Measurements from ENCODE around the gene HSF4.

The HSF4 gene

GRCh38 chr16:67162506-67163163 lies 1.9 kb upstream of the HSF4 start:
- Histone ChIP-seq H3K27me3 (replicated peaks; ENCODE audit: control insufficient read depth, insufficient read depth, low read length) (peaks cover 5% of the 10 kb centered on the region), H3K4me3 (ENCODE audit: low read length) (no peak overlapping the region), H3K36me3 (ENCODE audit: control insufficient read depth, insufficient read depth, low read length, severe bottlenecking) (no peaks in the 10 kb centered on the region), H3K9me3 (ENCODE audit: control insufficient read depth, low read length) (no peaks in the 10 kb centered on the region), H3K4me1 (ENCODE audit: control insufficient read depth, insufficient read depth, low read length) (peaks cover 24% of the 10 kb centered on the region), H3K9ac (ENCODE audit: low read length) (no peak overlapping the region)
- DNase-seq (ENCODE audit: low read depth), result peak; percentile 35

GRCh38 chr16:67163164-67163998 lies 1.2 kb upstream of the HSF4 start:
- H3K27me3 ChIP-seq (replicated peaks; ENCODE audit: control insufficient read depth, insufficient read depth, low read length), result peaks cover 5% of the 10 kb centered on the region
- peak; percentile 54 for DNase-seq (ENCODE audit: low read depth)
- H3K9ac ChIP-seq (ENCODE audit: low read length), result no peak overlapping the region
- peak overlapping the region; percentile 33 for H3K4me3 ChIP-seq (ENCODE audit: low read length)
- peaks cover 24% of the 10 kb centered on the region for H3K4me1 ChIP-seq (ENCODE audit: control insufficient read depth, insufficient read depth, low read length)
- no peaks in the 10 kb centered on the region for H3K36me3 ChIP-seq (ENCODE audit: control insufficient read depth, insufficient read depth, low read length, severe bottlenecking)
- no peaks in the 10 kb centered on the region for H3K9me3 ChIP-seq (ENCODE audit: control insufficient read depth, low read length)

GRCh38 chr16:67163999-67164558 lies 466 bp upstream of the HSF4 start:
- no peak overlapping the region for H3K9ac ChIP-seq (ENCODE audit: low read length)
- peaks cover 5% of the 10 kb centered on the region for H3K27me3 ChIP-seq (replicated peaks; ENCODE audit: control insufficient read depth, insufficient read depth, low read length)

GRCh38 chr16:67165121-67166078 lies 855 bp downstream of the HSF4 start:
- peaks cover 5% of the 10 kb centered on the region for H3K27me3 ChIP-seq (replicated peaks; ENCODE audit: control insufficient read depth, insufficient read depth, low read length)
- no peaks in the 10 kb centered on the region for H3K9me3 ChIP-seq (ENCODE audit: control insufficient read depth, low read length)
- peak overlapping the region; percentile 37 for H3K4me3 ChIP-seq (ENCODE audit: low read length)
- no peaks in the 10 kb centered on the region for H3K36me3 ChIP-seq (ENCODE audit: control insufficient read depth, insufficient read depth, low read length, severe bottlenecking)
- H3K4me1 ChIP-seq (ENCODE audit: control insufficient read depth, insufficient read depth, low read length), result peaks cover 30% of the 10 kb centered on the region
- peak overlapping the region; percentile 73 for H3K9ac ChIP-seq (ENCODE audit: low read length)
- no peak for DNase-seq (ENCODE audit: low read depth)

More at GRCh38 chr16:67163999-67164558, 466 bp upstream of the HSF4 start:
- Histone ChIP-seq H3K4me1 (ENCODE audit: control insufficient read depth, insufficient read depth, low read length) (peaks cover 19% of the 10 kb centered on the region), H3K9me3 (ENCODE audit: control insufficient read depth, low read length) (no peaks in the 10 kb centered on the region), H3K4me3 (ENCODE audit: low read length) (peak overlapping the region; percentile 33), H3K36me3 (ENCODE audit: control insufficient read depth, insufficient read depth, low read length, severe bottlenecking) (no peaks in the 10 kb centered on the region)
- peak; percentile 29 for DNase-seq (ENCODE audit: low read depth)

GRCh38 chr16:67166110-67166547 lies 1.6 kb downstream of the HSF4 start:
- Histone ChIP-seq H3K27me3 (replicated peaks; ENCODE audit: control insufficient read depth, insufficient read depth, low read length) (peaks cover 5% of the 10 kb centered on the region), H3K4me3 (ENCODE audit: low read length) (no peak overlapping the region), H3K9me3 (ENCODE audit: control insufficient read depth, low read length) (no peaks in the 10 kb centered on the region), H3K4me1 (ENCODE audit: control insufficient read depth, insufficient read depth, low read length) (peaks cover 35% of the 10 kb centered on the region), H3K9ac (ENCODE audit: low read length) (no peak overlapping the region), H3K36me3 (ENCODE audit: control insufficient read depth, insufficient read depth, low read length, severe bottlenecking) (no peaks in the 10 kb centered on the region)
- DNase-seq (ENCODE audit: low read depth), result no peak

- no peaks in the 10 kb centered on the region for H3K9me3 ChIP-seq (ENCODE audit: control insufficient read depth, low read length)
- H3K27me3 ChIP-seq (replicated peaks; ENCODE audit: control insufficient read depth, insufficient read depth, low read length), result peaks cover 5% of the 10 kb centered on the region
- H3K36me3 ChIP-seq (ENCODE audit: control insufficient read depth, insufficient read depth, low read length, severe bottlenecking), result no peaks in the 10 kb centered on the region
- peaks cover 32% of the 10 kb centered on the region for H3K4me1 ChIP-seq (ENCODE audit: control insufficient read depth, insufficient read depth, low read length)
- no peak for DNase-seq (ENCODE audit: low read depth)
- no peak overlapping the region for H3K4me3 ChIP-seq (ENCODE audit: low read length)
- no peak overlapping the region for H3K9ac ChIP-seq (ENCODE audit: low read length)
Measured at GRCh38 chr16:67166598-67167168, 2.1 kb downstream of the HSF4 start.

- DNase-seq (ENCODE audit: low read depth), result no peak
- peaks cover 31% of the 10 kb centered on the region for H3K4me1 ChIP-seq (ENCODE audit: control insufficient read depth, insufficient read depth, low read length)
- no peaks in the 10 kb centered on the region for H3K9me3 ChIP-seq (ENCODE audit: control insufficient read depth, low read length)
- H3K36me3 ChIP-seq (ENCODE audit: control insufficient read depth, insufficient read depth, low read length, severe bottlenecking), result no peaks in the 10 kb centered on the region
- peaks cover 5% of the 10 kb centered on the region for H3K27me3 ChIP-seq (replicated peaks; ENCODE audit: control insufficient read depth, insufficient read depth, low read length)
- no peak overlapping the region for H3K4me3 ChIP-seq (ENCODE audit: low read length)
- H3K9ac ChIP-seq (ENCODE audit: low read length), result no peak overlapping the region
Measured at GRCh38 chr16:67167588-67167987, 3.0 kb downstream of the HSF4 start.

- Histone ChIP-seq H3K4me1 (ENCODE audit: control insufficient read depth, insufficient read depth, low read length) (peaks cover 37% of the 10 kb centered on the region), H3K36me3 (ENCODE audit: control insufficient read depth, insufficient read depth, low read length, severe bottlenecking) (no peaks in the 10 kb centered on the region), H3K9ac (ENCODE audit: low read length) (peak overlapping the region; percentile 90), H3K9me3 (ENCODE audit: control insufficient read depth, low read length) (no peaks in the 10 kb centered on the region), H3K4me3 (ENCODE audit: low read length) (peak overlapping the region; percentile 81), H3K27me3 (replicated peaks; ENCODE audit: control insufficient read depth, insufficient read depth, low read length) (peaks cover 5% of the 10 kb centered on the region)
- no peak for DNase-seq (ENCODE audit: low read depth)
Measured at GRCh38 chr16:67169011-67169451, 4.5 kb downstream of the HSF4 start.

GRCh38 chr16:67169642-67170167 lies 5.2 kb downstream of the HSF4 start:
- peak overlapping the region; percentile 90 for H3K9ac ChIP-seq (ENCODE audit: low read length)
- H3K4me1 ChIP-seq (ENCODE audit: control insufficient read depth, insufficient read depth, low read length), result peaks cover 39% of the 10 kb centered on the region
- no peaks in the 10 kb centered on the region for H3K36me3 ChIP-seq (ENCODE audit: control insufficient read depth, insufficient read depth, low read length, severe bottlenecking)
- DNase-seq (ENCODE audit: low read depth), result peak; percentile 53
- peak overlapping the region; percentile 81 for H3K4me3 ChIP-seq (ENCODE audit: low read length)
- H3K27me3 ChIP-seq (replicated peaks; ENCODE audit: control insufficient read depth, insufficient read depth, low read length), result peaks cover 5% of the 10 kb centered on the region
- H3K9me3 ChIP-seq (ENCODE audit: control insufficient read depth, low read length), result no peaks in the 10 kb centered on the region

All from adipocyte (in vitro differentiated cells).